Ovary (tissue), 9 donors: ENCODE data around the gene ASXL2. TPM values are rescaled to one million over a fixed set of nuclear protein-coding genes. Genes with fewer than 3 reads are reported as not detected.
"Not testable (repeated sequence)": the region's sequence is repeated elsewhere in the genome, so short reads cannot be mapped to it uniquely, and the experiment has no call there.

ENCODE experiments used
- DNase-seq, 5 donors: peaks; one replicate each; pipeline ENCODE4 v3.0.0-alpha.2; 2019 to 2020
- H3K27ac ChIP-seq, 2 donors: fragments of 200-600 bp; one replicate each; pipeline versions ENCODE4 v1.5.1 to v1.8.0; 2019 to 2022
- H3K27me3 ChIP-seq: fragments of 200-600 bp; one replicate; pipeline ENCODE4 v1.8.0; 2022
- H3K36me3 ChIP-seq: fragments of 200-600 bp; sonication (generic); one replicate; pipeline ENCODE4 v1.5.1; 2019
- H3K4me1 ChIP-seq: one replicate; pipeline ENCODE4 v1.8.1; 2013; ENCODE audit warnings: mild to moderate bottlenecking, moderate library complexity; ENCODE audit not compliant: insufficient read depth
- H3K4me3 ChIP-seq: fragments of 200-600 bp; sonication (generic); one replicate; pipeline ENCODE4 v1.5.1; 2017
- H3K9me3 ChIP-seq, 2 donors: fragments of 200-600 bp in 1 of 2; sonication (generic) in 1 of 2; one replicate each; pipeline versions ENCODE4 v1.5.1 to v1.8.1; 2013 to 2019; ENCODE audit warnings: mild to moderate bottlenecking in 1 of 2, moderate library complexity in 1 of 2
- CTCF ChIP-seq, 3 donors: fragments of 450-650 bp in 2 of 3; fragments of 200-600 bp in 1 of 3; IDR thresholded peaks; one replicate each; pipeline versions ENCODE4 v1.5.1 to v1.8.0; 2016 to 2022; ENCODE audit warnings: antibody characterized with exemption in 3 of 3, mild to moderate bottlenecking in 1 of 3
- EP300 ChIP-seq: sonication (generic); formaldehyde crosslinking; IDR thresholded peaks from one replicate; pipeline ENCODE4 v1.6.1; 2017; ENCODE audit warnings: antibody characterized with exemption
- POLR2A ChIP-seq: fragments of 450-650 bp; IDR thresholded peaks from one replicate; pipeline ENCODE4 v1.6.1; 2017; ENCODE audit warnings: antibody characterized with exemption, mild to moderate bottlenecking, moderate library complexity
- WGBS, 3 donors: extraction: QIAGEN DNeasy Blood & Tissue Kit in 1 of 3; methylation state at CpG; one replicate each; pipeline versions ENCODE4 v1.1.5 to v1.1.7; 2013 to 2017; 5-methylcytosine and 5-hydroxymethylcytosine counted together
- intact Hi-C, 4 donors: fragments of 100-400 bp; cut with DNase I; formaldehyde crosslinking; loops; one replicate each; pipeline versions ENCODE4 v1.11.0 to v1.15.1; 2022 to 2023
- polyA plus RNA-seq, 2 donors: library from polyadenylated mRNA; stranded (reverse); fragments of 200-250 nt in 1 of 2; fragments of 350-450 nt in 1 of 2; fragmentation: Illumina TruSeq in 1 of 2; extraction: RNeasy Lipid Tissue Mini Kit (QIAGEN cat#74804) in 1 of 2; gene quantifications; one replicate each; pipeline ENCODE4 v1.2.3, GENCODE V29; 2013 to 2014
- total RNA-seq, 7 donors: library from RNA; depleted of rRNA in 2 of 7; stranded (reverse); fragments of >200 nt in 2 of 7; fragmentation: NEBNext Ultra II Directional in 3 of 7; extraction: Animal tissue kit (Norgen Biotek cat#: 25700) in 3 of 7; gene quantifications; one replicate each; pipeline versions ENCODE4 v1.1.0 to v1.2.4, GENCODE V29; 2016 to 2023
- donor health status: DM: no; HTN: no; CAD: no; lungs with moderate emphysema.
- donor health status: DM: no; HTN: no; CAD: no.
- donor health status: Bipolar disorder and iron deficiency.
- donor health status: DM: yes; HTN: yes; CAD: no.
- donor health status: DM: no; HTN: no; CAD: no.
- donor health status: DM: yes; HTN: yes; CAD: no.

Gene ASXL2
- total and polyA plus RNA-seq, 9 donors = 3.0 to 25.0 (median 16.4) TPM

GRCh38 chr2:25831746-25832449 is 46.4 kb downstream of the ASXL2 start:
- TF ChIP-seq CTCF (IDR thresholded peaks at IDR 0.05) = no peak
- TF ChIP-seq POLR2A = no peak
- no peak for TF ChIP-seq EP300
- H3K27ac ChIP-seq = no peak overlapping the region
- no peaks in the 10 kb centered on the region for H3K9me3 ChIP-seq
- H3K27me3 ChIP-seq = no peaks in the 10 kb centered on the region
- WGBS, 3 donors = 95 to 98% (median 98%) methylated on average over 3 of the region's 3 CpGs
- H3K36me3 ChIP-seq = no peaks in the 10 kb centered on the region
- H3K4me3 ChIP-seq = no peak overlapping the region
- intact Hi-C loops = no loop called here
- H3K4me1 ChIP-seq = peaks cover 2% of the 10 kb centered on the region
- no peak for DNase-seq

- no peaks in the 10 kb centered on the region for H3K27me3 ChIP-seq
- no peak overlapping the region for H3K4me3 ChIP-seq
- no peak for DNase-seq
- intact Hi-C loops = no loop called here
- TF ChIP-seq EP300 (no peak), POLR2A (no peak), CTCF (IDR thresholded peaks at IDR 0.05) (no peak)
- no peaks in the 10 kb centered on the region for H3K36me3 ChIP-seq
- 66 to 93% (median 78%) methylated on average over 2 of the region's 2 CpGs for WGBS, 3 donors
- peaks cover 2% of the 10 kb centered on the region for H3K4me1 ChIP-seq
- H3K27ac ChIP-seq = no peak overlapping the region
- H3K9me3 ChIP-seq = no peaks in the 10 kb centered on the region
Measured at GRCh38 chr2:25829828-25830227, 48.5 kb downstream of the ASXL2 start.

GRCh38 chr2:25829377-25829704 is 48.9 kb downstream of the ASXL2 start:
- H3K4me3 ChIP-seq = no peak overlapping the region
- DNase-seq = no peak
- intact Hi-C loops = no loop called here
- TF ChIP-seq CTCF (IDR thresholded peaks at IDR 0.05) = no peak
- no peak for TF ChIP-seq POLR2A
- TF ChIP-seq EP300 = no peak
- WGBS, 3 donors = 26 to 66% (median 39%) methylated on average over 1 of the region's 1 CpG
- no peak overlapping the region for H3K27ac ChIP-seq
- no peaks in the 10 kb centered on the region for H3K9me3 ChIP-seq
- no peaks in the 10 kb centered on the region for H3K36me3 ChIP-seq
- peaks cover 2% of the 10 kb centered on the region for H3K4me1 ChIP-seq
- H3K27me3 ChIP-seq = no peaks in the 10 kb centered on the region

- WGBS, 3 donors = 78 to 89% (median 79%) methylated on average over 7 of the region's 7 CpGs
- H3K9me3 ChIP-seq, H3K36me3 ChIP-seq, H3K27ac ChIP-seq, H3K4me3 ChIP-seq, intact Hi-C loops, DNase-seq, H3K27me3 ChIP-seq, H3K4me1 ChIP-seq: not testable (repeated sequence)
Measured at GRCh38 chr2:25828532-25829376, 49.5 kb downstream of the ASXL2 start.

GRCh38 chr2:25825238-25825637 is 53.0 kb downstream of the ASXL2 start:
- Histone ChIP-seq H3K4me3 (no peak overlapping the region), H3K27me3 (no peaks in the 10 kb centered on the region), H3K4me1 (peaks cover 3% of the 10 kb centered on the region), H3K9me3 (no peaks in the 10 kb centered on the region), H3K27ac (no peak overlapping the region), H3K36me3 (no peaks in the 10 kb centered on the region)
- TF ChIP-seq POLR2A (no peak), CTCF (IDR thresholded peaks at IDR 0.05) (no peak), EP300 (no peak)
- intact Hi-C loops = no loop called here
- DNase-seq = no peak
- 91 to 96% (median 94%) methylated on average over 2 of the region's 2 CpGs for WGBS, 3 donors
